ENCODE data around the gene KRT23. TPM values are rescaled to one million over a fixed set of nuclear protein-coding genes. Genes with fewer than 3 reads are reported as not detected.

Gene KRT23
- total and polyA plus RNA-seq, 2 of the 4 experiments (the other 2 are of a cell fraction) = 0.36 to 0.39 TPM

GRCh38 chr17:40903129-40903847 lies 34.2 kb downstream of the KRT23 start:
- Histone ChIP-seq H2BK15ac (ENCODE audit: low read depth, low read length) (peak overlapping the region; percentile 89; the same call in 2 of the 3 replicates), H4K8ac (ENCODE audit: low read depth in 2 of 2, low read length in 2 of 2) (peak overlapping the region; percentile 30 to 90), H3K23ac (ENCODE audit: low read depth, low read length) (peak overlapping the region; percentile 64), H2AK5ac (ENCODE audit: low read depth, low read length) (peak overlapping the region; percentile 75), H4K5ac (ENCODE audit: low read depth, low read length) (peak overlapping the region; percentile 56), H3K36me3 (ENCODE audit: control insufficient read depth, insufficient read depth, low read length) (no peaks in the 10 kb centered on the region), H2BK5ac (ENCODE audit: low read depth, low read length, poor library complexity, severe bottlenecking) (peak overlapping the region; percentile 93), H3K9ac (ENCODE audit: low read depth, low read length) (0 out of 2 replicates have a peak overlapping the region, but pooled peaks have one; percentile 10), H2BK20ac (ENCODE audit: low read depth, low read length) (peak overlapping the region; percentile 90), H3K9me3 (ENCODE audit: control insufficient read depth, insufficient read depth, low read length) (no peaks in the 10 kb centered on the region), H3K18ac (ENCODE audit: low read depth, low read length) (peak overlapping the region; percentile 62), H4K20me1 (ENCODE audit: insufficient read depth, low read length) (no peaks in the 10 kb centered on the region), H2AK9ac (replicated peaks; ENCODE audit: low read depth, low read length, poor library complexity) (peak overlapping the region; percentile 46), H3K14ac (replicated peaks; ENCODE audit: low read depth, low read length) (peak overlapping the region; percentile 81), H3K27me3 (ENCODE audit: control insufficient read depth, insufficient read depth, low read length) (no peaks in the 10 kb centered on the region), H3K27ac (ENCODE audit: insufficient read depth, low read length) (peak overlapping the region; percentile 63), H3K4me3 (ENCODE audit: insufficient read depth, low read depth, low read length) (peak overlapping the region; percentile 0; the same call in 1 of the 2 replicates), H3K4me1 (ENCODE audit: control insufficient read depth, insufficient read depth, low read length) (peaks cover 15% of the 10 kb centered on the region), H3K4ac (ENCODE audit: low read depth, low read length) (peak overlapping the region; percentile 91), H4K91ac (ENCODE audit: insufficient read depth, low read depth, low read length) (peak overlapping the region; percentile 85), H3K56ac (ENCODE audit: extremely low read depth, insufficient read depth, low read length) (peak overlapping the region; percentile 63), H3K79me1 (ENCODE audit: low read depth in 1 of 2, low read length in 2 of 2) (no peaks in the 10 kb centered on the region), H3K9me1 (ENCODE audit: insufficient read depth, low read length) (peaks cover 16% of the 10 kb centered on the region; the same call in 1 of the 2 replicates), H2AFZ (replicated peaks; ENCODE audit: low read length, poor library complexity) (peak overlapping the region; percentile 74), H3K4me2 (ENCODE audit: low read depth, low read length) (peak overlapping the region; percentile 47), H2BK120ac (ENCODE audit: low read depth, low read length) (peak overlapping the region; percentile 89)
- intact Hi-C loops (cut with micrococcal nuclease) (no loop called here), in situ Hi-C loops (cut with MboI; ENCODE audit: low sequenced_read_pairs) (loop anchor here (5.0 to 10.0 kb wide), 2 partner anchors 46 to 98 kb away; no protein-coding TSS in a partner anchor), dilution Hi-C loops (cut with HindIII; ENCODE audit: low sequenced_read_pairs, unreplicated experiment) (no loop called here)
- peak; percentile 72 for ATAC-seq (ENCODE audit: low read depth)
- ChIA-PET POLR2A (ENCODE audit: unreplicated experiment) (no interaction called here), CTCF (interaction anchor here (1.4 to 1.6 kb wide), 2 partner anchors 18 to 46 kb away, joined by 3 to 6 read pairs; partner anchors contain the start of gene KRT20)
- WGBS, 2 experiments (ENCODE audit: extremely low coverage in 2 of 2, insufficient read length in 1 of 2) = 32% methylated on average over 6 of the region's 12 CpGs; no CpG with 5 or more reads in 1 of the 2 experiments
- DNase-seq = peak; percentile 70
- BruUV-seq (replicated peaks) = no TSS peak
- TF ChIP-seq CEBPB (IDR thresholded peaks at IDR 0.05; ENCODE audit: low read depth, low read length) (peak; percentile 26; the same call in 1 of the 2 replicates), MAZ (IDR thresholded peaks at IDR 0.05; ENCODE audit: borderline replicate concordance, low read depth, low read length) (no peak), RCOR1 (IDR thresholded peaks at IDR 0.05; ENCODE audit: insufficient replicate concordance, low read length) (no peak), POLR2A (IDR thresholded peaks at IDR 0.05; ENCODE audit: low read depth, low read length) (no peak), RAD21 (IDR thresholded peaks at IDR 0.05; ENCODE audit: low read length) (no peak), MXI1 (IDR thresholded peaks at IDR 0.05; ENCODE audit: borderline replicate concordance, low read depth, low read length) (no peak)

Data from IMR-90 (cell line).